DOHH2 (cell line): ENCODE measurements around the gene CABCOCO1.

Experiments
- H3F3A ChIP-seq: fragments of 200-600 bp; sonication (generic), shearing (Covaris generic); 2 replicates; pipeline ENCODE4 v1.6.0; 2016; ENCODE audit warnings: antibody characterized with exemption, mild to moderate bottlenecking; ENCODE audit not compliant: control insufficient read depth, insufficient read depth
- H3K27ac ChIP-seq: fragments of 200-600 bp; sonication (generic); 2 replicates; pipeline ENCODE4 v1.5.1; 2014; ENCODE audit warnings: low read depth, mild to moderate bottlenecking, low read length, moderate library complexity
- H3K27me3 ChIP-seq: fragments of 200-600 bp; sonication (generic); 2 replicates; pipeline ENCODE4 v1.6.1; 2014; ENCODE audit warnings: mild to moderate bottlenecking, low read length, mixed read lengths; ENCODE audit not compliant: control insufficient read depth
- H3K36me3 ChIP-seq: fragments of 200-600 bp; sonication (generic); 2 replicates; pipeline ENCODE4 v1.6.1; 2014; ENCODE audit warnings: mild to moderate bottlenecking, low read length, moderate library complexity, mixed read lengths; ENCODE audit not compliant: control insufficient read depth
- H3K4me1 ChIP-seq: fragments of 200-600 bp; sonication (generic); 2 replicates; pipeline ENCODE4 v1.6.1; 2014; ENCODE audit warnings: mild to moderate bottlenecking, low read length, mixed read lengths; ENCODE audit not compliant: control insufficient read depth
- H3K4me2 ChIP-seq: fragments of 200-600 bp; sonication (generic); 2 replicates; pipeline ENCODE4 v1.6.0; 2014; ENCODE audit warnings: mild to moderate bottlenecking, low read length, moderate library complexity
- H3K4me3 ChIP-seq: fragments of 200-600 bp; sonication (generic); 2 replicates; pipeline ENCODE4 v1.5.1; 2014; ENCODE audit warnings: mild to moderate bottlenecking, low read length, mixed read lengths
- H3K79me2 ChIP-seq: fragments of 200-600 bp; sonication (generic); 2 replicates; pipeline ENCODE4 v1.6.1; 2014; ENCODE audit warnings: mild to moderate bottlenecking, low read length, mixed read lengths; ENCODE audit not compliant: control insufficient read depth
- H3K9me2 ChIP-seq: fragments of 200-600 bp; sonication (generic); replicated peaks from 2 replicates; pipeline ENCODE4 v1.6.1; 2014; ENCODE audit warnings: mild to moderate bottlenecking, low read length, mixed read lengths; ENCODE audit not compliant: control insufficient read depth
- H3K9me3 ChIP-seq: fragments of 200-600 bp; sonication (generic); 2 replicates; pipeline ENCODE4 v1.6.1; 2014; ENCODE audit warnings: antibody characterized with exemption, low read length, mixed read lengths; ENCODE audit not compliant: control insufficient read depth, insufficient read depth
- H4K20me1 ChIP-seq: fragments of 200-600 bp; sonication (generic); 2 replicates; pipeline ENCODE4 v1.6.0; 2014; ENCODE audit warnings: low read depth, mild to moderate bottlenecking, antibody characterized with exemption, low read length, moderate library complexity; ENCODE audit not compliant: control insufficient read depth, insufficient read depth
- EZH2phosphoT487 ChIP-seq: fragments of 200-600 bp; sonication (generic); IDR thresholded peaks from 2 replicates; pipeline ENCODE4 v1.6.1; 2017; ENCODE audit warnings: borderline replicate concordance, mild to moderate bottlenecking, antibody characterized with exemption, low read length, moderate library complexity, mixed read lengths
- TF ChIP-seq, protein P1 (sequence below): fragments of 200-600 bp; sonication (generic); IDR thresholded peaks from one replicate; pipeline ENCODE4 v1.5.1; 2014; ENCODE audit warnings: antibody characterized with exemption, mild to moderate bottlenecking, low read depth, low read length; ENCODE audit not compliant: poor library complexity, severe bottlenecking

CABCOCO1 gene

DNA sequence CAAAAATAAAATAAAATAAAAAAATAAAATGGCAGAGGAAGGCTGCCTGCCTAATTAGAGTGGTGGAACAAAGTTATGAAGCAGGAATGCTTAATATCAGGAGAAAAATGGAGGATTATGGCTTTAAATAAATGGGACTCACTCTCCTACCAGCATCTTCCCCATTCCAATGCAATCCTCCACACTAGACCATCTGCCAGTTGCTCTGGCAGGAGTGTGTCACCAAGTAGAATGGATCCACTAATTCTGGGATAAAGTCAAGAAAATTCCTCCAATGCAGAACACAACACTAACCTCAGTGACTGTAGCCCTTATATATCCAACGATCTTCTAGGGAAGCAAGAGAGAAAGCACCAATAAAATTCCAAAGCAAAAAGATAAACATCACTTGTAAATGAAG lies 126.3 kb downstream of the CABCOCO1 start:
- no peaks in the 10 kb centered on the region for H3K79me2 ChIP-seq
- H3K9me2 ChIP-seq, result no peaks in the 10 kb centered on the region; the same call in 1 of the 2 replicates
- TF ChIP-seq EZH2phosphoT487, result no peak
- TF ChIP-seq, protein P1, sequence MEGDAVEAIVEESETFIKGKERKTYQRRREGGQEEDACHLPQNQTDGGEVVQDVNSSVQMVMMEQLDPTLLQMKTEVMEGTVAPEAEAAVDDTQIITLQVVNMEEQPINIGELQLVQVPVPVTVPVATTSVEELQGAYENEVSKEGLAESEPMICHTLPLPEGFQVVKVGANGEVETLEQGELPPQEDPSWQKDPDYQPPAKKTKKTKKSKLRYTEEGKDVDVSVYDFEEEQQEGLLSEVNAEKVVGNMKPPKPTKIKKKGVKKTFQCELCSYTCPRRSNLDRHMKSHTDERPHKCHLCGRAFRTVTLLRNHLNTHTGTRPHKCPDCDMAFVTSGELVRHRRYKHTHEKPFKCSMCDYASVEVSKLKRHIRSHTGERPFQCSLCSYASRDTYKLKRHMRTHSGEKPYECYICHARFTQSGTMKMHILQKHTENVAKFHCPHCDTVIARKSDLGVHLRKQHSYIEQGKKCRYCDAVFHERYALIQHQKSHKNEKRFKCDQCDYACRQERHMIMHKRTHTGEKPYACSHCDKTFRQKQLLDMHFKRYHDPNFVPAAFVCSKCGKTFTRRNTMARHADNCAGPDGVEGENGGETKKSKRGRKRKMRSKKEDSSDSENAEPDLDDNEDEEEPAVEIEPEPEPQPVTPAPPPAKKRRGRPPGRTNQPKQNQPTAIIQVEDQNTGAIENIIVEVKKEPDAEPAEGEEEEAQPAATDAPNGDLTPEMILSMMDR, result no peak
- no peak overlapping the region for H3K4me2 ChIP-seq
- no peaks in the 10 kb centered on the region for H4K20me1 ChIP-seq
- no peaks in the 10 kb centered on the region for H3K27me3 ChIP-seq
- no peaks in the 10 kb centered on the region for H3K9me3 ChIP-seq
- no peaks in the 10 kb centered on the region for H3K4me1 ChIP-seq
- no peak overlapping the region for H3K4me3 ChIP-seq
- H3K27ac ChIP-seq, result no peak overlapping the region
- H3K36me3 ChIP-seq, result no peaks in the 10 kb centered on the region
- H3F3A ChIP-seq, result no peaks in the 10 kb centered on the region

DNA sequence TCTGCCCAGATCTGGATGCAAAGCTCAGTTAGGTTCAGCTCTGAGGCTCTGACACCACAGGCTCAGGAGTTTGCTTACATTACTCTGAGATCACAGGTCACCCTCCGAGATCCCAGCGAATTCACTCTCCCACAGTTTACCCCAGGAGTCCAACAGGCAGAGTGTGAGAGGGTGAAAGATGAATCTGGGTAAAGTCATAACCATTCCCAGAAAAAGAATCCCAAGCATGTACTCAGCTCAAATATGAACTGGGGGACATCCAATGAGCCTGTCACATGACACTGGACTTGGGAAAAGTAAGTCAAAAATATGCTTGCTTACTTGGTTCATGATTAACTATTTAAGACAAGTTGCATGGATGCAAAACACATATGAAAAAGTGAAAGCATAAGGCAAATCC lies 128.5 kb downstream of the CABCOCO1 start:
- H4K20me1 ChIP-seq, result no peaks in the 10 kb centered on the region
- no peak for TF ChIP-seq EZH2phosphoT487
- TF ChIP-seq, protein P1, result no peak
- no peaks in the 10 kb centered on the region for H3K9me3 ChIP-seq
- H3K4me1 ChIP-seq, result no peaks in the 10 kb centered on the region
- no peaks in the 10 kb centered on the region for H3F3A ChIP-seq
- no peak overlapping the region for H3K4me2 ChIP-seq
- no peaks in the 10 kb centered on the region; the same call in 1 of the 2 replicates for H3K9me2 ChIP-seq
- no peaks in the 10 kb centered on the region for H3K79me2 ChIP-seq
- no peak overlapping the region for H3K4me3 ChIP-seq
- no peaks in the 10 kb centered on the region for H3K27me3 ChIP-seq
- H3K27ac ChIP-seq, result no peak overlapping the region
- no peaks in the 10 kb centered on the region for H3K36me3 ChIP-seq

DNA sequence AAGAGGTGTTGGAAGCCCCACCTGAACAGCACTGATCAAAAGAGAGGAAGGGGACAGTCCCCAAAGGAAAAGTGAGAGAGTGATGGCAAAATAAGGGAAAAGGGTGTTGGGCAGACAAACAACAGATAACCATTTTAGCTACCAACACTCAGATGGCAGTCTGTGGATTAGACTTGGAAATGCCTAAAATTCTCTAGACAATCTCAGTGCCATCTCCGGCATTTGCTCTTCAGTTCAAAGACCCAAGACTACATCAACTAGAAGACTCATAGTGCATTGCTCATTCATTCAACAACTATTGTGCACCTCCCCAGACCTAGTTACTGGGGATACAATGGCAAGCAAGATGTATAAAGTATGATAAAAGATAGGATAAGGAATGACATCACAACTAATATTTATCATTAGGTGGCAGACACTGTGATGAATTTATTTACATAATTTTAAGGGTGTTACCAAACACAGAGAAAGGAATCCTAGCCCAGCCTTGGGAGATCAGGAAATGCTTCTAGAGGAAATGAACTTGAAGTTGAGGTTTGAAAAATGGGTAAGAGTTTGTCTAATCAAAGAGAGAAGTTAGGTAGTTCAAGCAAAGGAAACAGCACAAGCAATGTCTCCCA lies 129.5 kb downstream of the CABCOCO1 start:
- Histone ChIP-seq H3K27me3 (no peaks in the 10 kb centered on the region), H3K79me2 (no peaks in the 10 kb centered on the region), H3K36me3 (no peaks in the 10 kb centered on the region), H4K20me1 (no peaks in the 10 kb centered on the region), H3K4me2 (no peak overlapping the region), H3K27ac (no peak overlapping the region), H3F3A (no peaks in the 10 kb centered on the region), H3K4me3 (no peak overlapping the region), H3K4me1 (no peaks in the 10 kb centered on the region), H3K9me3 (no peaks in the 10 kb centered on the region), H3K9me2 (no peaks in the 10 kb centered on the region; the same call in 1 of the 2 replicates)
- TF ChIP-seq, protein P1, result no peak
- TF ChIP-seq EZH2phosphoT487, result no peak
